Urinary bladder (tissue), 4 donors: ENCODE data around the gene GALNT14. TPM values are rescaled to one million over a fixed set of nuclear protein-coding genes. Genes with fewer than 3 reads are reported as not detected.

Experiments
- DNase-seq: peaks from one replicate; pipeline ENCODE4 v3.0.0-alpha.2; 2015; ENCODE audit errors: extremely low spot score
- H3K27ac ChIP-seq: one replicate; pipeline ENCODE4 v1.5.1; 2013; ENCODE audit warnings: low read depth, mild to moderate bottlenecking, moderate library complexity
- H3K36me3 ChIP-seq: one replicate; pipeline ENCODE4 v1.6.1; 2013; ENCODE audit warnings: mild to moderate bottlenecking, moderate library complexity; ENCODE audit not compliant: insufficient read depth
- H3K4me1 ChIP-seq: one replicate; pipeline ENCODE4 v1.6.1; 2013; ENCODE audit warnings: mild to moderate bottlenecking, moderate library complexity; ENCODE audit not compliant: insufficient read depth
- H3K4me3 ChIP-seq: one replicate; pipeline ENCODE4 v1.5.1; 2013; ENCODE audit warnings: low read depth, low read length
- WGBS: extraction: QIAGEN DNeasy Blood & Tissue Kit; methylation state at CpG from one replicate; pipeline ENCODE4 v1.1.7; 2013; 5-methylcytosine and 5-hydroxymethylcytosine counted together
- polyA plus RNA-seq: library from polyadenylated mRNA; stranded (reverse); fragments of 200-250 nt; gene quantifications from one replicate; pipeline ENCODE4 v1.2.3, GENCODE V29; 2013
- total RNA-seq: library from RNA; depleted of rRNA; stranded (reverse); fragments of >200 nt; gene quantifications from one replicate; pipeline ENCODE4 v1.2.3, GENCODE V29; 2014
- donor health status: healthy with polysubstance abuse.
- donor health status: healthy.

The GALNT14 gene
- total and polyA plus RNA-seq, 2 donors, result 1.1 to 2.9 TPM

- Histone ChIP-seq H3K4me1 (no peaks in the 10 kb centered on the region), H3K4me3 (no peak overlapping the region), H3K27ac (no peak overlapping the region), H3K36me3 (no peaks in the 10 kb centered on the region)
- WGBS, result 62% methylated on average over 5 of the region's 5 CpGs
- DNase-seq, result no peak
Measured at GRCh38 chr2:31016648-31017047, 121.6 kb downstream of the GALNT14 start.

GRCh38 chr2:31014516-31014915 lies 123.7 kb downstream of the GALNT14 start:
- DNase-seq, result no peak
- no peak overlapping the region for H3K27ac ChIP-seq

GRCh38 chr2:31013301-31013700 lies 124.9 kb downstream of the GALNT14 start:
- no peak for DNase-seq
- WGBS, result 79% methylated on average over 8 of the region's 8 CpGs
- no peak overlapping the region for H3K27ac ChIP-seq
- no peaks in the 10 kb centered on the region for H3K36me3 ChIP-seq
- no peak overlapping the region for H3K4me3 ChIP-seq
- H3K4me1 ChIP-seq, result no peaks in the 10 kb centered on the region

More at GRCh38 chr2:31014516-31014915, 123.7 kb downstream of the GALNT14 start:
- H3K4me3 ChIP-seq, result no peak overlapping the region
- H3K36me3 ChIP-seq, result no peaks in the 10 kb centered on the region
- H3K4me1 ChIP-seq, result no peaks in the 10 kb centered on the region
- WGBS, result 90% methylated on average over 4 of the region's 4 CpGs

GRCh38 chr2:31012406-31012805 lies 125.8 kb downstream of the GALNT14 start:
- Histone ChIP-seq H3K4me1 (no peaks in the 10 kb centered on the region), H3K36me3 (no peaks in the 10 kb centered on the region), H3K4me3 (no peak overlapping the region), H3K27ac (no peak overlapping the region)
- DNase-seq, result no peak
- 33% methylated on average over 1 of the region's 1 CpG for WGBS

- DNase-seq, result no peak
- WGBS, result 62% methylated on average over 6 of the region's 6 CpGs
- no peak overlapping the region for H3K27ac ChIP-seq
- H3K4me1 ChIP-seq, result no peaks in the 10 kb centered on the region
- no peak overlapping the region for H3K4me3 ChIP-seq
- H3K36me3 ChIP-seq, result no peaks in the 10 kb centered on the region
Measured at GRCh38 chr2:31011587-31011986, 126.7 kb downstream of the GALNT14 start.

- 19% methylated on average over 12 of the region's 12 CpGs for WGBS
- H3K4me3 ChIP-seq, result no peak overlapping the region
- H3K27ac ChIP-seq, result no peak overlapping the region
- no peak for DNase-seq
- H3K36me3 ChIP-seq, result no peaks in the 10 kb centered on the region
- H3K4me1 ChIP-seq, result no peaks in the 10 kb centered on the region
Measured at GRCh38 chr2:31008561-31009114, 129.6 kb downstream of the GALNT14 start.

- H3K4me3 ChIP-seq, result no peak overlapping the region
- H3K4me1 ChIP-seq, result no peaks in the 10 kb centered on the region
- DNase-seq, result no peak
- H3K27ac ChIP-seq, result no peak overlapping the region
- H3K36me3 ChIP-seq, result no peaks in the 10 kb centered on the region
Measured at GRCh38 chr2:31004257-31004656, 134.0 kb downstream of the GALNT14 start.

- WGBS, result 42% methylated on average over 8 of the region's 8 CpGs
- Histone ChIP-seq H3K4me3 (no peak overlapping the region), H3K36me3 (no peaks in the 10 kb centered on the region), H3K4me1 (no peaks in the 10 kb centered on the region), H3K27ac (no peak overlapping the region)
- no peak for DNase-seq
Measured at GRCh38 chr2:31003749-31004148, 134.5 kb downstream of the GALNT14 start.

- no peaks in the 10 kb centered on the region for H3K4me1 ChIP-seq
- no peak for DNase-seq
- H3K36me3 ChIP-seq, result no peaks in the 10 kb centered on the region
- H3K4me3 ChIP-seq, result no peak overlapping the region
- no peak overlapping the region for H3K27ac ChIP-seq
- WGBS, result 50% methylated on average over 4 of the region's 4 CpGs
Measured at GRCh38 chr2:31002537-31003150, 135.6 kb downstream of the GALNT14 start.

GRCh38 chr2:31000970-31001369 lies 137.3 kb downstream of the GALNT14 start:
- WGBS, result 66% methylated on average over 3 of the region's 3 CpGs
- H3K36me3 ChIP-seq, result no peaks in the 10 kb centered on the region
- no peak overlapping the region for H3K27ac ChIP-seq
- H3K4me3 ChIP-seq, result no peak overlapping the region
- DNase-seq, result no peak
- no peaks in the 10 kb centered on the region for H3K4me1 ChIP-seq

GRCh38 chr2:30998672-30999071 lies 139.6 kb downstream of the GALNT14 start:
- no peak for DNase-seq

GRCh38 chr2:30997979-30998378 lies 140.3 kb downstream of the GALNT14 start:
- Histone ChIP-seq H3K4me3 (no peak overlapping the region), H3K27ac (no peak overlapping the region), H3K36me3 (no peaks in the 10 kb centered on the region), H3K4me1 (no peaks in the 10 kb centered on the region)
- WGBS, result 37% methylated on average over 5 of the region's 5 CpGs
- DNase-seq, result no peak

More at GRCh38 chr2:30998672-30999071, 139.6 kb downstream of the GALNT14 start:
- Histone ChIP-seq H3K36me3 (no peaks in the 10 kb centered on the region), H3K4me1 (no peaks in the 10 kb centered on the region), H3K27ac (no peak overlapping the region), H3K4me3 (no peak overlapping the region)
- WGBS, result 27% methylated on average over 3 of the region's 3 CpGs

GRCh38 chr2:30994227-30995056 lies 143.8 kb downstream of the GALNT14 start:
- Histone ChIP-seq H3K27ac (no peak overlapping the region), H3K36me3 (no peaks in the 10 kb centered on the region), H3K4me1 (no peaks in the 10 kb centered on the region), H3K4me3 (no peak overlapping the region)
- DNase-seq, result no peak
- WGBS, result 75% methylated on average over 11 of the region's 11 CpGs

- Histone ChIP-seq H3K36me3 (no peaks in the 10 kb centered on the region), H3K27ac (no peak overlapping the region), H3K4me3 (no peak overlapping the region), H3K4me1 (no peaks in the 10 kb centered on the region)
- 86% methylated on average over 18 of the region's 18 CpGs for WGBS
- DNase-seq, result no peak
Measured at GRCh38 chr2:30992781-30993180, 145.5 kb downstream of the GALNT14 start.
